GM18519 (cell line): ENCODE data around the gene STON1.
"Not testable (repeated sequence)": the region's sequence is repeated elsewhere in the genome, so short reads cannot be mapped to it uniquely, and the experiment has no call there.

ENCODE experiments used
- ATAC-seq: cut with Tn5 transposase; IDR thresholded peaks from one replicate; pipeline ENCODE4 v1.9.1; 2021; ENCODE audit warnings: mild to moderate bottlenecking, moderate library complexity; ENCODE audit not compliant: unreplicated experiment, low FRiP score

The STON1 gene

GRCh38 chr2:48527226-48527885, 2.6 kb upstream of the STON1 start:
- no peak for ATAC-seq

- no peak for ATAC-seq
Measured at GRCh38 chr2:48528431-48528830, 1.5 kb upstream of the STON1 start.

GRCh38 chr2:48529194-48529593, 760 bp upstream of the STON1 start:
- no peak for ATAC-seq

- no peak for ATAC-seq
Measured at GRCh38 chr2:48529676-48530032, 300 bp upstream of the STON1 start.

GRCh38 chr2:48531141-48531648, 1.2 kb downstream of the STON1 start:
- ATAC-seq, result no peak

GRCh38 chr2:48532174-48532573, 2.2 kb downstream of the STON1 start:
- ATAC-seq, result no peak

- ATAC-seq, result no peak
Measured at GRCh38 chr2:48532824-48533223, 2.9 kb downstream of the STON1 start.

- no peak for ATAC-seq
Measured at GRCh38 chr2:48534781-48535180, 4.8 kb downstream of the STON1 start.

- ATAC-seq, result no peak
Measured at GRCh38 chr2:48540237-48540935, 10.4 kb downstream of the STON1 start.

- ATAC-seq, result no peak
Measured at GRCh38 chr2:48541666-48542389, 11.9 kb downstream of the STON1 start.

GRCh38 chr2:48543895-48544294, 13.9 kb downstream of the STON1 start:
- no peak for ATAC-seq

GRCh38 chr2:48545244-48545643, 15.3 kb downstream of the STON1 start:
- ATAC-seq, result no peak

- no peak for ATAC-seq
Measured at GRCh38 chr2:48548840-48549239, 18.9 kb downstream of the STON1 start.

- no peak for ATAC-seq
Measured at GRCh38 chr2:48549972-48550371, 20.0 kb downstream of the STON1 start.

GRCh38 chr2:48551548-48551947, 21.6 kb downstream of the STON1 start:
- no peak for ATAC-seq

- not testable (repeated sequence) for ATAC-seq
Measured at GRCh38 chr2:48555071-48555470, 25.1 kb downstream of the STON1 start.

- ATAC-seq, result no peak
Measured at GRCh38 chr2:48558456-48558855, 28.5 kb downstream of the STON1 start.

GRCh38 chr2:48560546-48561209, 30.7 kb downstream of the STON1 start:
- ATAC-seq, result no peak

GRCh38 chr2:48562281-48562680, 32.3 kb downstream of the STON1 start:
- no peak for ATAC-seq

- no peak for ATAC-seq
Measured at GRCh38 chr2:48566592-48567310, 36.8 kb downstream of the STON1 start.
